SK-N-MC (cell line): Measurements from ENCODE around the gene GATA2.

Source experiments
- DNase-seq: peaks from one replicate; pipeline ENCODE4 v3.0.0-alpha.2; 2011; ENCODE audit warnings: low read depth, low spot score
- H3K27ac ChIP-seq: fragments of 200-600 bp; sonication (generic); 2 replicates; pipeline ENCODE4 v1.5.1; 2016; ENCODE audit warnings: mixed run types
- H3K36me3 ChIP-seq: fragments of 200-600 bp; sonication (generic); 2 replicates; pipeline ENCODE4 v1.6.1; 2017; ENCODE audit warnings: antibody characterized with exemption, low read length, mixed read lengths; ENCODE audit not compliant: insufficient read depth
- H3K4me3 ChIP-seq: fragments of 200-600 bp; sonication (generic); 2 replicates; pipeline ENCODE4 v1.5.1; 2016
- H3K9ac ChIP-seq: fragments of 200-600 bp; sonication (generic); 2 replicates; pipeline ENCODE4 v1.8.0; 2017; ENCODE audit warnings: mixed run types, mixed read lengths; ENCODE audit not compliant: insufficient read length
- H3K9me3 ChIP-seq: fragments of 200-600 bp; sonication (generic); 2 replicates; pipeline ENCODE4 v1.6.1; 2017; ENCODE audit warnings: low read depth, mild to moderate bottlenecking, antibody characterized with exemption, low read length, moderate library complexity, mixed read lengths
- EZH2 ChIP-seq: fragments of 200-600 bp; sonication (generic); IDR thresholded peaks from one replicate; pipeline ENCODE4 v1.6.1; 2017; ENCODE audit warnings: antibody characterized with exemption
- FOXP2 ChIP-seq: optimal IDR thresholded peaks from 2 replicates; pipeline ENCODE3; 2011; ENCODE audit warnings: mild to moderate bottlenecking, moderate library complexity; ENCODE audit not compliant: insufficient read depth; ENCODE audit errors: extremely low read length, control extremely low read depth
- POLR2AphosphoS5 ChIP-seq: IDR thresholded peaks from 2 replicates; pipeline ENCODE4 v1.6.1; 2012; ENCODE audit warnings: mild to moderate bottlenecking, low read depth, low read length, borderline replicate concordance

GATA2 gene

GRCh38 chr3:128468285-128468790 lies 24.7 kb downstream of the GATA2 start:
- Histone ChIP-seq H3K4me3 (no peak overlapping the region), H3K27ac (no peak overlapping the region), H3K9ac (no peak overlapping the region), H3K9me3 (no peaks in the 10 kb centered on the region), H3K36me3 (no peaks in the 10 kb centered on the region)
- no peak for DNase-seq
- TF ChIP-seq FOXP2 (no peak), POLR2AphosphoS5 (no peak), EZH2 (no peak)

- TF ChIP-seq EZH2 (no peak), POLR2AphosphoS5 (no peak), FOXP2 (no peak)
- Histone ChIP-seq H3K9ac (no peak within 1 kb of the TSS), H3K4me3 (no peak within 1 kb of the TSS), H3K27ac (no peak within 1 kb of the TSS), H3K9me3 (no peaks in the 10 kb centered on the region), H3K36me3 (no peaks in the 10 kb centered on the region)
- DNase-seq = no peak
Measured at GRCh38 chr3:128466840-128467541, 26.0 kb downstream of the GATA2 start, which contains the start of gene DNAJB8. Gene DNAJB8, minus strand, starts transcription at chr3:128466890. Its CDS starts 3,645 bp downstream, at chr3:128463245.

GRCh38 chr3:128464702-128465101 lies 28.3 kb downstream of the GATA2 start:
- no peaks in the 10 kb centered on the region for H3K36me3 ChIP-seq
- no peak for DNase-seq
- no peaks in the 10 kb centered on the region for H3K9me3 ChIP-seq
- H3K4me3 ChIP-seq = no peak overlapping the region
- H3K9ac ChIP-seq = no peak overlapping the region
- no peak overlapping the region for H3K27ac ChIP-seq
- TF ChIP-seq FOXP2 (no peak), POLR2AphosphoS5 (no peak), EZH2 (no peak)

- no peak overlapping the region for H3K27ac ChIP-seq
- no peak for DNase-seq
- no peaks in the 10 kb centered on the region for H3K36me3 ChIP-seq
- H3K4me3 ChIP-seq = no peak overlapping the region
- no peaks in the 10 kb centered on the region for H3K9me3 ChIP-seq
- no peak overlapping the region for H3K9ac ChIP-seq
- TF ChIP-seq POLR2AphosphoS5 = no peak
- TF ChIP-seq FOXP2 = no peak
- no peak for TF ChIP-seq EZH2
Measured at GRCh38 chr3:128464188-128464587, 28.8 kb downstream of the GATA2 start.

GRCh38 chr3:128463771-128464170 lies 29.2 kb downstream of the GATA2 start:
- Histone ChIP-seq H3K36me3 (no peaks in the 10 kb centered on the region), H3K9ac (no peak overlapping the region), H3K27ac (no peak overlapping the region), H3K9me3 (no peaks in the 10 kb centered on the region), H3K4me3 (no peak overlapping the region)
- TF ChIP-seq POLR2AphosphoS5 = no peak
- no peak for TF ChIP-seq FOXP2
- no peak for TF ChIP-seq EZH2
- DNase-seq = no peak

GRCh38 chr3:128463354-128463753 lies 29.6 kb downstream of the GATA2 start:
- Histone ChIP-seq H3K27ac (no peak overlapping the region), H3K9me3 (no peaks in the 10 kb centered on the region), H3K9ac (no peak overlapping the region), H3K36me3 (no peaks in the 10 kb centered on the region), H3K4me3 (no peak overlapping the region)
- TF ChIP-seq EZH2 (no peak), POLR2AphosphoS5 (no peak), FOXP2 (no peak)
- DNase-seq = no peak

GRCh38 chr3:128462931-128463330 lies 30.1 kb downstream of the GATA2 start:
- H3K9ac ChIP-seq = no peak overlapping the region
- H3K9me3 ChIP-seq = no peaks in the 10 kb centered on the region
- no peak overlapping the region for H3K4me3 ChIP-seq
- DNase-seq = no peak
- H3K27ac ChIP-seq = no peak overlapping the region
- no peaks in the 10 kb centered on the region for H3K36me3 ChIP-seq
- TF ChIP-seq FOXP2 = no peak
- TF ChIP-seq POLR2AphosphoS5 = no peak
- no peak for TF ChIP-seq EZH2

- DNase-seq = no peak
- no peak for TF ChIP-seq EZH2
- TF ChIP-seq POLR2AphosphoS5 = no peak
- no peak for TF ChIP-seq FOXP2
- Histone ChIP-seq H3K4me3 (no peak overlapping the region), H3K9ac (no peak overlapping the region), H3K36me3 (no peaks in the 10 kb centered on the region), H3K9me3 (no peaks in the 10 kb centered on the region), H3K27ac (no peak overlapping the region)
Measured at GRCh38 chr3:128462341-128462910, 30.6 kb downstream of the GATA2 start.
